Caco-2 (cell line): ENCODE data around the gene ZMAT5. TPM values are rescaled to one million over a fixed set of nuclear protein-coding genes. Genes with fewer than 3 reads are reported as not detected.

Experiments used
- BruUV-seq: library from RNA; stranded (reverse); fragments of 400-500 nt; replicated peaks from 2 replicates; lab custom pipeline; 2021; lab: Mats Ljungman, UMichigan
- CTCF ChIA-PET: fragments of 300-600 bp; sonication (Branson Sonifier 250); formaldehyde crosslinking; loops from one replicate; lab custom pipeline; 2022; ENCODE audit warnings: antibody characterized with exemption; lab: Charles Lee
- POLR2A ChIA-PET: fragments of 300-600 bp; sonication (Branson Sonifier 250); formaldehyde crosslinking; loops from one replicate; lab custom pipeline; 2022; ENCODE audit warnings: antibody characterized with exemption; lab: Charles Lee
- DNase-seq, 2 experiments: peaks; one replicate each; pipeline versions ENCODE4 v3.0.0 to v3.0.0-alpha.2; 2020 to 2022
- H3K27me3 ChIP-seq: replicated peaks from 2 replicates; pipeline ENCODE4 v1.6.0; 2011; ENCODE audit warnings: low read length; ENCODE audit not compliant: control insufficient read depth, insufficient read depth
- H3K36me3 ChIP-seq: 2 replicates; pipeline ENCODE4 v1.5.1; 2011; ENCODE audit warnings: low read length; ENCODE audit not compliant: control insufficient read depth, insufficient read depth
- H3K4me1 ChIP-seq: fragments of 250-450 bp; sonication (Bioruptor Pico); 2 replicates; pipeline ENCODE4 v1.5.1; 2020; ENCODE audit warnings: mild to moderate bottlenecking
- H3K4me3 ChIP-seq: 2 replicates; pipeline ENCODE4 v1.5.1; 2011; ENCODE audit warnings: low read depth, mild to moderate bottlenecking, control low read depth, low read length
- H3K9me3 ChIP-seq: fragments of 250-450 bp; sonication (Bioruptor Pico); 2 replicates; pipeline ENCODE4 v1.5.1; 2020; ENCODE audit warnings: mild to moderate bottlenecking, moderate library complexity
- H3K27ac Mint-ChIP-seq: one replicate; pipeline ENCODE4 v1.8.0; 2022; ENCODE audit warnings: mixed read lengths; ENCODE audit not compliant: unreplicated experiment
- H3K27me3 Mint-ChIP-seq: one replicate; pipeline ENCODE4 v1.8.0; 2022; ENCODE audit warnings: mixed read lengths; ENCODE audit not compliant: insufficient read depth, unreplicated experiment
- H3K36me3 Mint-ChIP-seq: one replicate; pipeline ENCODE4 v1.8.0; 2022; ENCODE audit warnings: mild to moderate bottlenecking, mixed read lengths; ENCODE audit not compliant: insufficient read depth, unreplicated experiment
- H3K4me1 Mint-ChIP-seq: one replicate; pipeline ENCODE4 v1.8.0; 2022; ENCODE audit warnings: low read depth, mixed read lengths; ENCODE audit not compliant: unreplicated experiment
- H3K4me3 Mint-ChIP-seq: one replicate; pipeline ENCODE4 v1.8.0; 2022; ENCODE audit warnings: mild to moderate bottlenecking, moderate library complexity, mixed read lengths; ENCODE audit not compliant: unreplicated experiment
- H3K9me3 Mint-ChIP-seq: one replicate; pipeline ENCODE4 v1.8.0; 2022; ENCODE audit warnings: mixed read lengths; ENCODE audit not compliant: unreplicated experiment
- intact Hi-C: fragments of 100-400 bp; cut with micrococcal nuclease; formaldehyde crosslinking; loops from one replicate; pipeline ENCODE4 v1.10.0; 2022; ENCODE audit not compliant: unreplicated experiment
- total RNA-seq: library from RNA; stranded (reverse); gene quantifications from 2 replicates; pipeline ENCODE4 v1.2.3, GENCODE V29; 2022
- TF ChIP-seq, protein P1 (sequence below), 2 experiments: fragments of 200-600 bp in 1 of 2; IDR thresholded peaks; 1 replicate in 1 of 2; 2 replicates in 1 of 2; pipeline versions ENCODE4 v1.5.1 to v1.8.0; 2011 to 2022; ENCODE audit warnings: antibody characterized with exemption in 1 of 2, control low read depth in 1 of 2, inconsistent platforms in 1 of 2, low read depth in 1 of 2, low read length in 1 of 2, mild to moderate bottlenecking in 1 of 2, moderate library complexity in 1 of 2; ENCODE audit not compliant: insufficient read depth in 1 of 2, severe bottlenecking in 1 of 2, unreplicated experiment in 1 of 2

ZMAT5 gene
- total RNA-seq, 1 experiment from 2014 or later, result 19.7 TPM

GRCh38 chr22:29723766-29724165 lies 43.0 kb downstream of the ZMAT5 start:
- H3K4me3 ChIP-seq, result no peak overlapping the region
- POLR2A ChIA-PET, result no interaction called here
- Mint-ChIP-seq H3K27me3 (peaks cover 10% of the 10 kb centered on the region), H3K4me1 (no peaks in the 10 kb centered on the region), H3K9me3 (no peaks in the 10 kb centered on the region), H3K27ac (no peak overlapping the region), H3K36me3 (no peaks in the 10 kb centered on the region), H3K4me3 (no peak overlapping the region)
- TF ChIP-seq, protein P1, sequence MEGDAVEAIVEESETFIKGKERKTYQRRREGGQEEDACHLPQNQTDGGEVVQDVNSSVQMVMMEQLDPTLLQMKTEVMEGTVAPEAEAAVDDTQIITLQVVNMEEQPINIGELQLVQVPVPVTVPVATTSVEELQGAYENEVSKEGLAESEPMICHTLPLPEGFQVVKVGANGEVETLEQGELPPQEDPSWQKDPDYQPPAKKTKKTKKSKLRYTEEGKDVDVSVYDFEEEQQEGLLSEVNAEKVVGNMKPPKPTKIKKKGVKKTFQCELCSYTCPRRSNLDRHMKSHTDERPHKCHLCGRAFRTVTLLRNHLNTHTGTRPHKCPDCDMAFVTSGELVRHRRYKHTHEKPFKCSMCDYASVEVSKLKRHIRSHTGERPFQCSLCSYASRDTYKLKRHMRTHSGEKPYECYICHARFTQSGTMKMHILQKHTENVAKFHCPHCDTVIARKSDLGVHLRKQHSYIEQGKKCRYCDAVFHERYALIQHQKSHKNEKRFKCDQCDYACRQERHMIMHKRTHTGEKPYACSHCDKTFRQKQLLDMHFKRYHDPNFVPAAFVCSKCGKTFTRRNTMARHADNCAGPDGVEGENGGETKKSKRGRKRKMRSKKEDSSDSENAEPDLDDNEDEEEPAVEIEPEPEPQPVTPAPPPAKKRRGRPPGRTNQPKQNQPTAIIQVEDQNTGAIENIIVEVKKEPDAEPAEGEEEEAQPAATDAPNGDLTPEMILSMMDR (IDR thresholded peaks at IDR 0.05; ENCODE audit: insufficient read depth in 1 of 2, low read depth in 1 of 2, low read length in 1 of 2, severe bottlenecking in 1 of 2, unreplicated experiment in 1 of 2), result no peak
- intact Hi-C loops, result no loop called here
- no peaks in the 10 kb centered on the region for H3K27me3 ChIP-seq
- BruUV-seq, result no TSS peak
- CTCF ChIA-PET, result no interaction called here
- no peak for DNase-seq
- no peaks in the 10 kb centered on the region for H3K36me3 ChIP-seq
- no peaks in the 10 kb centered on the region for H3K4me1 ChIP-seq
- H3K9me3 ChIP-seq, result no peaks in the 10 kb centered on the region

DNA sequence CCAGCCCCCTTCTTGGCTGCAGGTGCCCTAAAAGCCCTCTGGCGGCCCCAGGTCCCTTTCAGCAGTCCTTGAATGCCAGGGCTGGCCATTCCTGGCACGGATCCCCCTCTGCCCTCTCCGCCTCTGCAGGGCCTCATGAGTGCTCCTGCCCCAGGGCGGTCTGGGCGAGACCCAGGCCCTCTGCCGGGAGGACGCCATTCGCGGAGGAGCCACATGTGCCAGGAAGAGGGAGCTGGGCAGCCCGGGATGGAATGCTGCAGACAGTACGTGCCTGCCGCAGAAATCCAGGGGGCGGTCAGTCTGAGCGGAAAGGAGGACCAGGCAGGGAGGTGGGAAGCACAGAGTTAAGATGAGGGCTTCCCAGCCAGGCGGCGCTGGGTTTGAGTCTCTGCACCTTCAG lies 44.2 kb downstream of the ZMAT5 start:
- H3K36me3 Mint-ChIP-seq, result no peaks in the 10 kb centered on the region
- POLR2A ChIA-PET, result no interaction called here
- CTCF ChIA-PET, result no interaction called here
- Histone ChIP-seq H3K4me1 (no peaks in the 10 kb centered on the region), H3K9me3 (no peaks in the 10 kb centered on the region), H3K4me3 (no peak overlapping the region), H3K27me3 (no peaks in the 10 kb centered on the region), H3K36me3 (no peaks in the 10 kb centered on the region)
- no peaks in the 10 kb centered on the region for H3K4me1 Mint-ChIP-seq
- TF ChIP-seq, protein P1 (IDR thresholded peaks at IDR 0.05; ENCODE audit: insufficient read depth in 1 of 2, low read depth in 1 of 2, low read length in 1 of 2, severe bottlenecking in 1 of 2, unreplicated experiment in 1 of 2), result no peak
- no peak for DNase-seq
- H3K27me3 Mint-ChIP-seq, result peaks cover 10% of the 10 kb centered on the region
- H3K4me3 Mint-ChIP-seq, result no peak overlapping the region
- H3K9me3 Mint-ChIP-seq, result no peaks in the 10 kb centered on the region
- intact Hi-C loops, result no loop called here
- H3K27ac Mint-ChIP-seq, result no peak overlapping the region
- BruUV-seq, result no TSS peak

DNA sequence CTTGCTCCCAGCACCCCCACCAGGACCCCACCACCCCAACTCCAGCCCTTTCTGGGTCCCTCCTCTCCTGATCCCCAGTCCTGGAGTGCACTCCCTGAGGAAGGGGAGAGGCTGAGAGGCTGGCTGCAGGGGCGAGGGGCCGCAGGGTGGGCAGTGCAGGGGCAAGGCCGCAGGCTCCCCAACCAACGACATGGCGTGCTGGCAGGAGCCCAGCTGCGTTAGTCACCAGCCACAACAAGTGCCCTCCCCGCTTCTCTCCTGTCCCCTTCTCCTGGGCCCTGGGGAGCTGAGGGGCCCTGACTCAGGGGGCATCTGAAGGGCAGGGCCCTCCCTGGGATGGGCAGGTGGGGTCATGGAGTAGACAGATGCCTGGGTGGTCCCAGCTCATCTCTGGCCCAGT lies 44.7 kb downstream of the ZMAT5 start:
- POLR2A ChIA-PET, result no interaction called here
- Histone ChIP-seq H3K4me1 (no peaks in the 10 kb centered on the region), H3K27me3 (no peaks in the 10 kb centered on the region), H3K4me3 (no peak overlapping the region), H3K9me3 (no peaks in the 10 kb centered on the region), H3K36me3 (no peaks in the 10 kb centered on the region)
- intact Hi-C loops, result no loop called here
- TF ChIP-seq, protein P1 (IDR thresholded peaks at IDR 0.05; ENCODE audit: insufficient read depth in 1 of 2, low read depth in 1 of 2, low read length in 1 of 2, severe bottlenecking in 1 of 2, unreplicated experiment in 1 of 2), result no peak
- DNase-seq, result no peak
- no peaks in the 10 kb centered on the region for H3K36me3 Mint-ChIP-seq
- no peak overlapping the region for H3K27ac Mint-ChIP-seq
- no peaks in the 10 kb centered on the region for H3K9me3 Mint-ChIP-seq
- no TSS peak for BruUV-seq
- no peaks in the 10 kb centered on the region for H3K4me1 Mint-ChIP-seq
- H3K27me3 Mint-ChIP-seq, result peaks cover 10% of the 10 kb centered on the region
- H3K4me3 Mint-ChIP-seq, result no peak overlapping the region
- CTCF ChIA-PET, result no interaction called here
